HG03108 (cell line): ENCODE measurements around the gene SPDYE4.
A peak's percentile ranks its signal among the peaks of the same experiment; 100 is the strongest.

Source experiments
- ATAC-seq: cut with Tn5 transposase; IDR thresholded peaks from one replicate; pipeline ENCODE4 v1.9.1; 2021; ENCODE audit warnings: moderate library complexity; ENCODE audit not compliant: unreplicated experiment

The SPDYE4 gene

DNA sequence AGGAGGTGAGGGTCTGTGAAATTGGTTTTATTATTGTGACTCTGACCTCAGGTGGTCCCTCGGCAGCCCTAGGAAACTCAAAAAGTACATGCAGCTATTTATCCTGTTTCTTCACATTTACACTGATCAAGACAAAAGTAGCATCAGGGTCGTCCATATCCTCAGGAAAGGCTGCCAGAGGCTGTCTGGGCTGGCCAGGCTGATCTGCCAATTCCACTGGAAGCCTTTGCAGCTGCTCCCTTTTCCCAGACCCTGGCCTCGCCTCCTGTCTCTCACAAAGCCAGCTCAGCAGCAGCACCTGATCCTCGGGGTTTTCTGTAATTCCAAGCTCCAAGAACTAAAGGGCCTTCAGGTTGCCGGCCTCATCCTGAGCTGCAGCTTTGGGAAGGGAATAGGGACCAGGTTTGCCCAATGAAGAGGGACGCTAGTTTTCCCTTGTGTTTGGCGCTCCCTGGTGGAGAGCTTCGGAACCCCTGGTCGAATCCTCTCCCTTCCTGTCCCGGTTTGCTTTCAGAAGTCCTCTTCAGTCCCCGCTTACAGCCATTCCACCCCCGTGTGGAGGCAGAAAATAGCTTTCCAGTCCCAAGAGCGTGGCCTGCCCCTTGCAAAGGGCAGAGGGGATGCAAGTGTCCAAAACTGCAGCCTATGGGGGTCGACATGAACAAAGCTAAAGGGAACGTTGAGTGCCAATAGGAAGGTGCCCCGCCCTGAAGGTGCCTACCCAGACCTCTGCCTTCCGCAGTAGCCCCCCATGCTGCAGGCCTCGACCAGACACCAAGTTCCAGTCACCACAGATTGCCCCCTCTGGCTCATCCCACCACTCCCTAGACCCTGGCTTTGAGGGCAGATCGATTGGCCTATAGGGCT lies 27.4 kb upstream of the SPDYE4 start:
- no peak for ATAC-seq

DNA sequence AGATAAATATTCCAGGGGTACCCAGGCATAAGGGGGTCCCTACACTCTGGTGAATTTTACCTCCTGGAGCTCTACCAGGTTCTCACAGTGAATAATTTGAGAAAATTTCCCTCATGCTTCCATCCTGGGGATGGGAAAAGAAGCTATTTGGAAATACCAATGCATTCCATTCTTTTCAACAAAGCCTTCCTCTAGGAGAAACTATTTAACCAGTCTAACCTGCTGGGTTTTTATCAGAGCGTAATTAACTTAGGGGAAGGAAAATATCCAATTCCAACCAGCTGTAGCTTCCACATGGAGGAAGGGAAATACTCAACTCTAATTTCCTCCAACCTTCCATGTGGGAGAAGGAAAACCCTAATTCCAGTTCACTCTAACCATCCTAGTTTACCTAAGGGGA lies 23.8 kb upstream of the SPDYE4 start:
- ATAC-seq = no peak

DNA sequence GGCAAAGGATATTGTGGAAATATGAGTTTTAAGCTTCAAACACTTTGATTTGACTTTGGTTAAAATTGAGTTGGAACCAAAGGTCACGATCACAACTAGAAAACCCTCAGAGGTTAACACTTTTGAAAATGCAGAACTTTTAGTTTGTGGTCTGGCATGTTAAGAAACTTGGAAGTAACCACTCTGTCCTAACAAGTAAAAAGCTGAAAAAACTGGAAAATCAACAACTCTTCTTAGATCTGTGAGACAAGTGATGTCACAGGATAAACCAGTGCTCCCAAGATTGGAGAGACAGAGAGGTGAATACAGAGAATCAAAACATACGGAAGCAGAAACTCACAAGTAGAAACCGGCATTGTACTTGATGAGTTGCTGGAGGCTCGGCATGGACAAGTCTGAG lies 23.4 kb upstream of the SPDYE4 start:
- ATAC-seq = no peak

DNA sequence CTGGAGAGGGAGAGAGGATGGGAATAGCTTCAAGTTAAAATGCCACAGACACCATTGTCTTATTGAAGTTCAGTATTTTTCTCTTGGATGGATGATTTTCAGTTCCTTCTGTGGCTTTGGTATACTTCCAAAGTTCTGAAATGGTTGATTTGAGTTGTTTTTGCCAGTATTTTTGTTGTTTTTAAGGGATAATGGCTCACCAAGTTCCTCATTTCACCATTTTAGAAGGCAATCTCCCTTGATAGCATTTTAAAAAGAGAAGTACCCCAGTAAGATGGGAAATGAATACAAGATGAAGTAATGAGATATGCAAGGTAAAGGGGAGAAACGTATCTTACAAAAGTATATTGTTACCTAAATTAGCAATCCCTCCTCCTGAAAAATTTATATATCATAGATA lies 18.5 kb upstream of the SPDYE4 start:
- no peak for ATAC-seq

DNA sequence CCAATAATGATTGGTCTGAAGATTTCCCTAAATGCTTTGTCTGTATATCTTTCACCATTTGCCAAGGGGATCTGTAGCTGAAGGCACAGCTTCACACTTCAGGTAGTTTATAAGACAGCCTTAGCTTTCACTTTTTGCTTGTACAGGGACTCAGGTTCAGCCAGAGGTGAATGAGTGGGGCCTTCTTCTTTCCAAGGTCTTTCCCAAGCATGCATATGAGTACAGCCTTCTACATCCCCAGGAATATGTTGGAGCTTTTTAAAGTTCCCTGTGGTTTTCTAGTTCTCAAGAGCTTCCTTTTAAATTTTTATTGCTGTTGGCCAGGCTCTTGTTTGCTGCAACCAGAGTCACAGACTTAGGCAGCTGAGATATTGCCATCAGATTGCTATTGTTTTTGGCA lies 17.9 kb upstream of the SPDYE4 start:
- no peak for ATAC-seq

DNA sequence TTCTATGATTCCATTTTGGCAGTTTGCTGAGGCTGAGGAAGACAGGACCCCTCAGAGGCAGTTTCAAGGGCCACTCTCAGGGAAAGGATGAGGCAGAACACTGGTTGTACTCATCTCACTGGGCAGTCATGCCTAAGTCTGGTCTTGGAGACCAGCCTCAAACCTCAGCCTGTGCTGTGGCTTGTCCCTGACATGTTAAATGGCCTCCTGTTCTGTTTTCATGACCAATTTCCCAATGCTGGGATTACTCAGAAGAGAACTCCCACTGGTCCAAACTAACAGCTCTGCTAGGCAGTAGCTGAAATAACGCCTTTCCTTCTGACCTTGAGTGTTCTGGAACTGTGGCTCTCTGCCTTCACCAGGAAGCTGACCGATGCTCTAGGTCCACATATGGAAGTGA lies 8.4 kb upstream of the SPDYE4 start:
- no peak for ATAC-seq

DNA sequence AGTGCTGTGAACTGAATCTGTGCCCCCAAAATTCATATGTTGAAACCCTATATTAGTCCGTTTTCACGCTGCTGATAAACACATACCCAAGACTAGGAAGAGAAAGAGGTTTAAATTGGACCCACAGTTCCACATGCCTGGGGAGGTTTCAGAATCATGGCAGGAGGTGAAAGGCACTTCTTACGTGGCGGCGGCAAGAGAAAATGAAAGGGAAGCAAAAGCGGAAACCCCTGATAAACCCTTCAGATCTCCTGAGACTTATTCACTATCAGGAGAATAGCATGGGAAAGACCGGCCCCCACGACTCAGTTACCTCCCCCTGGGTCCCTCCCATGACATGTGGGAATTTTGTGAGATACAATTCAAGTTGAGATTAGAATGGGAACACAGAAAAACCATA lies 3.7 kb upstream of the SPDYE4 start:
- no peak for ATAC-seq

DNA sequence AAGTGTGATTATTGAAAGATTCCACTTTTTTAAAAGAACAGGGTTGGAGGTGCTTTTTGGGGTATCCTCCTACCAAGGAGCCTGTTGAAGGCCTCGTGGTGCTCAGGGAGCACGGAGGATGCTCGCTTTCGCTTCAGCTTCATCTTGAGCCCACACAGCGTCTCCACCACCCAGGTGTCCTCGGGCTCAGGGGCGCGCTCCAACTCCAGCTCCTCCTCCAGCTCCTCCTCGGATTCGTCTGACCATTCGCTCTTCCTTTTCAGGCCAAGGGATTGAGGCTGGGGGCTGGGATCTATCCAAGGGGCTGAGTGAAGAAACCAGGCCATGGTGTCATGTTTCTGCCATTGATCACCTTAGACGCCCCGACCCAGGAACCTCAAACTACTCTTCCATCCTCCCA lies 1.2 kb downstream of the SPDYE4 start:
- no peak for ATAC-seq

DNA sequence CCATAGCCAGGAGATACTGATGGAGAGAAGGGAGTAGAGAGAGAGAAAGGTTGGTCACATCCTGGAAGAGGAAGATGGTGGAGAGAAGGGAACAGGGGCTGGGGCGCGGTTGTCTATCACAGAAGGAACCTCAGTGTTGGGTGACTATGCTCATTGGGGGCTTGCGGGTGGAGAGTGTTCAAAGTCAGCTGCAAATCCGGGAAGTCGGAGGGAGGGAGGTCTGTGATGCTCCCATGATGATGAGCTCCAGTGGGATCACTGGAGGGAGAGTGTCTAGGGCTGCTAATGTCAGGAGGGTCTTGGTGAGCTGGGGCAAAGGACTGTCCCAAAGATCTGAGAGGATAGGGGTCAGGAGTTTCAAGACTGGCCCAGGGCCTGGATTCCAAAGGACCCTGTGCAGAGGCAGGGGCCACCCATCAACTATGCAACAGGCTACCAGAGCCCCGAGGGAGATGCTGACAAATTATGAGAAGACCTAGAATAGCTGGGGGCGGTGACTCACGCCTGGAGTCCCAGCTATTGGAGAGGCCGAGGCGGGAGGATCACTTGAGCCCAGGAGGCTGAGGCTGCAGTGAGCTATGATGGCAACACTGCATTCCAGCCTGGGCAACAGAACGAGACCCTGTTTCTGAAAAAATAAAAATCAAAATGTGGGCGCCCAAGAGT lies 2.6 kb downstream of the SPDYE4 start:
- ATAC-seq = no peak

DNA sequence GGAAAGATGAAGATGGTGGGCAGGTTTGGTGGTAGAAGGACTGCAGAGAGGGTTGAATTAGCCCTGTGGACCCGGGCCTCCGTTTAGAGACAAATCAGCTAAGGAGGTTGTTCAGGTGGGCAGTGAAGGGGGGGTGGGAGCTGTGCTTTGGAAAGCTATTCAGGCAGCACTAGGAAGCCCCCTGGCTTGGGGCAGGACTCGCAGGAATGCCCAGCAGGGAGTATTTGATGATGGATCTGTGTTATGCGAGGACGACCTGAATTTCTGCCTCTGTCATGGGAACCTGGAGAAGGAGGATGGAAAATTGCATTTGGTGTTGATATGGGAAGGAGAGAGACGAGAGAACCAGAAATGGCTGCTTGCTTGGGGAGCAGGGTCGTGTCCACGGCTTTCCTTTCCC lies 3.5 kb downstream of the SPDYE4 start:
- ATAC-seq = no peak

DNA sequence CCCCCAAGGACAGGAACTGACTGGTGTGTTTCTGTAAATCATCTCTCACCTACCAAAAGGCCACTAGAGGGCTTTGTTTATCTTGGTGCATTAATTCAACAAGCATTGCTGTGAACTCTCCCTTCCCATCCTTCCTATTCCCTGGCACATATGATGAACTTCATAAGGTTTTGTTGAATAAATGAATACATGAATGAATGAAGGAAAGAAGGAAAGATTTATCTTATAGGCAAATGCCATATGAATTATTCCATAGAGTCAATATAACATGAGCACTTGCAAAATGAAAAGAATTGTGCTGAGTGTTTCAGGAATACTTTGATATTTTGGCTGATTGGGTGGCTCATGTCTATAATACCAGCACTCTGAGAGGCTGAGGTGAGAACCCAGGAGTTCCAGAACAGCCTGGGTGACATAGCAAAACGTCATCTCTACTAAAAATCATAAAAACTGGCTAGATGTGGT lies 4.3 kb downstream of the SPDYE4 start:
- ATAC-seq = no peak

DNA sequence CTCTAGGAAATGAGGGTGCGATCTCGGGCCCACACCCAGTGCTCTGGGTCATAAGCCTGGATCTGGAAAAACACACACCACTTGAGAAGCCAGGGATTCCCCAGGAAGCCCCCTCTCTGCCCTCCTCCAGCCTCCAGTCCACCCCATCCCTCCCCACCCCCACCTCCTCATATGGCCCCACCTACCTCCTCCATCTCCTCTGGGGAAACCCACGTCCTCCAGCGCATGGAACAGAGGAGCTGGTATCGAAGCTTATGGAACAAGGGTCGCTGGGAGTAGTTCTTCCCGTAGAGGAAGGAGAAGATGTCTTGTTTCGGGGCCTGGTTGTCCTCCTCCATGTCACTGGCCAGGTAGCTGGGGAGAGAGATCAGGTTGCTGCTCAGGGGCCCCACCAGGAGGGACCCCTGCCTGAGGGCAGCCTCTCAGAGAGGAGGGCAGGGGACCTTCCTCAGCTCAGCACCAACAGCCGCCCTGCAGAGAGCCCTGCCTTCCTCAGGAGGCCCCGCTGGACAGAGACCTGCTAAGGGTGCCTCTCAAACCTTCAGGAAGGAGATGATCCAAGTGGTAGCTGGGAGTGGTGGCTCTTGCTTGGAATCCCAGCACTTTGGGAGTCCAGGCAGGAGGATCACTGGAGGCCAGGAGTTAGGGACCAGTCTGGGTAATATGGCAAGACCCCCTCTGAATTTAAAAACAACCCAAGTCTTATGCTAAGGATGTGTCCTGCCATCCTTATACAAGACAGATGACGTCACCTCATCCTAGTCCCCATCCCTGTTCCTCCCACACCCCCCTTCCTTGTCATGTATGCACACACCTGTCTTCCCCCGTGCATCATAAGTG lies 5.0 kb downstream of the SPDYE4 start:
- no peak for ATAC-seq

DNA sequence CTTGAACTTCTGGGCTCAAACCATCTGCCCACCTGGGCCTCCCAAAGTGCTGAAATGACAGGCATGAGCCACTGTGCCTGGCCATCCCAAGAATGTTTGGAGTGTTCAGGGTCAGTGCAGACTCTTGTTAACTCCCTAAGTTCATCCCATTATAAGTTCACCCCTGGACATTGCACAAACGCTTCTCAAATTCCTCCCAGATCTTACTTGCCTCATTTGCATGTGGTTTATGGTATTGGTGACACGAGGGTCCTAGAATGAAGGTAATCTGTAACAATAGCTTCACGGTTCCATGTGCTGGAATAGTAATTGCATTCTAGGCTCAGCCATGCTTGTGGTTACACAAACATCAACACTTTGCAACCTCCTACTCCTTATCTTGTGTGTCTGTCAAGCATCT lies 8.7 kb downstream of the SPDYE4 start:
- ATAC-seq = no peak

DNA sequence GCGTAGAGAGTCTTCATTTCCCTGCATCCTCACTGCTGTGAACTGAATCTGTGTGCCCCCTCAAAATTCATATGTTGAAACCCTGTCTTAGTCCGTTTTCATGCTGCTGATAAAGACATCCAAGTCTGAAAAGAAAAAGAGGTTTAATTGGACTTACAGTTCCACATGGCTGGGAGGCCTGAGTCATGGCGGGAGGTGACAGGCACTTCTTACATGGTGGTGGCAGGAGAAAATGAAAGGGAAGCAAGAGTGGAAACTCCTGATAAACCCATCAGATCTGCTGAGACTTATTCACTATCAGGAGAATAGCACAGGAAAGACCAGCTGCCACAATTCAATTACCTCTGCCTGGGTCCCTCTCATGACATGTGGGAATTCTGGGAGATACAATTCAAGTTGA lies 10.6 kb downstream of the SPDYE4 start:
- ATAC-seq = no peak

DNA sequence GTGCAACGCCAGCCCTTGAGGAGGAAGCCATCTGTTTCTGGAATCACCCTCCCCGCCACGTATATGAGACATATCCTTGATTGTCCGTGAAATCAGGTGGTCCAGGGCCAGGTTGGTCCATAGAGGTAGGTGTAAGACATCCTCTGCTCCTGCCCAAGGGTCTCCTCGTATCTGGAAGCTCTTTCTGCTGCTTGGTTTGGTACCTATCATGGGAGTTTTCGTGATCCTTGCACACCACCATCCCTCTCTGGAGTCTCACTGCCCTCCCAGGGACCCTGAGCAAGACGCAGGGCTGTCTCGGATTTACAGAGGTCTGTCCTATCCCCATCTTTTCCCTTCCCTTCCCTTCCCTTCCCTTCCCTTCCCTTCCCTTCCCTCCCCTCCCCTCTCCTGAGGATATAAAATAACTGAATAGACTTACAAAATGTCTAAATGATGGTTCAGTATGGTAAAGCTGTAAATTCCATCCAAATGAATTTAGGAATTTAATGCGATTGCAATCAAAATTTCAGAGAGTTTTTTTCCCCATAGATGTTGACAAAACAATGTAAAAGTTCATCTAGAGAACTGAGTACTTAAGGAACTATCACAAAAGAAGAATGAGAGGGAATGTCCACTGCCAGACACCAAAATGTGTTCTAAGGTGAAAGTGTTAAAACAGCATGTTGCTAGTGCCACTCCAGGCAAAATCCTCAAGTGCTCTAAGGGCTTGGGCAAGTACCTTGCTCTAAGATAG lies 11.7 kb downstream of the SPDYE4 start:
- ATAC-seq = no peak

DNA sequence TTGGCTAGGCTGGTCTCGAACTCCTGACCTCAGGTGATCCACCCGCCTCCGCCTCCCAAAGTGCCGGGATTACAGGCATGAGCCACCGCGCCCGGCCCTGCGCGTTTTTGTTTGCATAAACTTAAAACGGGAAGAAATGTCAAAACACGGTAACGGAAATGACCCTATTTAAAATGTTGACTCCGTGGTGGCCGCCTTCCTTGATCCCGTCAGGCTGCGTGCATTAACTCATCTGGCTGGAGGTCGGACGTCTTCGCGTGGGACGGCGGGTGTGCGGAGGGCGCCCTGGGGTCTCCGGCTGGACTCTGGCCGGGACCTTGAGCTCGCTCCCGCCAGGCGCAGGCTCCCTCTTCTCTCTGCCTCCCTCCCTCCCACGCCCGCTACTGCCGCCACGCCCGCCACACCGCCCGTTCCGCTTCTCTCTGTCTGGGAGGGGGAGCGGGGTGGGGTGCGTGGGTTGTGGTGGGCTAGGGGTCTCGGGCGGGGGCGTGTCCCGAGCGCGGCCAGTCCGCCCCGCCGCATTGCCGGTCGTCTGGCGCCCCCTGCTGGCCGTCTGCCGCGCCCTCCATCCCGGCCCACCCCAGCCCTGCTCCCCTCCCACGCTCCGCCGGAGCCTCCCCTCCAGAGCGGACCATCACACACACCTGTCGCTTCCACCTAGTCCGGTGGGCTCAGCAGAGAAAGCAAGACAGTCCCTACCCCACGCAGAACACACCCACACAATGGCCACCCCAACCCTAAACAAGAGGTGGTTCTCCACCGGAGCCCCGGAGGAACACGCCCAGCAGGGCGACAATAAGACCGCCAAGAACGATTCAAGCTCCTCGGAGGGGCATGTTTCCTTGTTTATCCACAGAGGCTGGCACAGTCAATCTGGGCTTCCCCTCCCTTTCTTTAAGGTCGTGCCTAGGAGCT lies 12.5 kb downstream of the SPDYE4 start:
- peak; percentile 66 for ATAC-seq

DNA sequence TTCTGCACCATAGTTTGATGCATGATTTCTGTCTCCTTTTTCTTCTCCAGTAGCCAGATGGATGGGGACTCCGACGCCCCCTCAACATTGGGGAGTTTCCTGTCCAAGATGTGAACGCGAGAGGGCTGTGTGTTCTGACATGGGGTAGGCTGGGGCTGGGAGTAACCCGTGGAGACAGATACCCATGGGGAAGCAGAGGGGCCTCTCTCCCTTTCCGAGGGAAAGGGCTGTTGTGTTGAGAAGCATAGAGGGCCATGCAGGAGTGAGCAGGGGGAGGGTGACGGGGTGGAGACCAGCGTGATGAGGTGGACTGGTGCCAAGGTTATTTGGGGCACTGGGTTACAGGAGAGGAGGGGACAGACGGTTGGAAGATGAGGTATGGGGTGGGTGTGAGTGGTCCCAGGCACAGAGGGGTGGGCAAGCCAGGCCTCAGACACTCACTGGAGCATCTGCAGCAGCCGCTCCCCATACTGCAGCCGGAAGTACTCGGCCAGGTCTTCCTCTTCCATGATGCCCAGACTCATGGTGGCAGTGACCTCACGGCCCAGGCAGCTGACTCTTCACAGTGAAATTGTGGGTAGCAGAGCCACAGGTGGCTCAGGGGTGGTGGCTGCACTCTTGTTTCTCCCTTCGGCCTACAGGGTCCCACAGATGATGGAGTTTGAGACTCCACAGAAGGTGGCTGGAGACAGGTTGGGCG lies 14.1 kb downstream of the SPDYE4 start:
- no peak for ATAC-seq

DNA sequence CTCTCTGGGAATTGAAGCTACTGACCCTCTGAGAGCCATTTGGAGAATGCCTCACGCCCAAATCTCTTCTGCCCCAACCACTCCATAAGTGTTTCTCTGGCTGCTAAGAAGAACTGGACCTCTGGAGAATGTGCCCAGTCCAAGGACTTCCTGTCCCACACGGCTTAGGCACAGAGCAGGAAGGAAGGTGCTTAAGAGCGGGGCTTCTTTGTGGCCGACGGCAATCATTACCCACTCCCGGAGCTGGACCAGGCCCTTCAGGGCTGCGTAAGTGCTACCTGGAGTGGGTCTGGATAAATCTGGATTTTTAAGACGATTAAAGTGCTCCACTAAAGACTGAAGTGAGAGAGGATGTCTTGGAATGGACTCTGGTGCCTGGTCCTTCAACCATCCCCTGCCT lies 15.5 kb downstream of the SPDYE4 start:
- no peak for ATAC-seq

DNA sequence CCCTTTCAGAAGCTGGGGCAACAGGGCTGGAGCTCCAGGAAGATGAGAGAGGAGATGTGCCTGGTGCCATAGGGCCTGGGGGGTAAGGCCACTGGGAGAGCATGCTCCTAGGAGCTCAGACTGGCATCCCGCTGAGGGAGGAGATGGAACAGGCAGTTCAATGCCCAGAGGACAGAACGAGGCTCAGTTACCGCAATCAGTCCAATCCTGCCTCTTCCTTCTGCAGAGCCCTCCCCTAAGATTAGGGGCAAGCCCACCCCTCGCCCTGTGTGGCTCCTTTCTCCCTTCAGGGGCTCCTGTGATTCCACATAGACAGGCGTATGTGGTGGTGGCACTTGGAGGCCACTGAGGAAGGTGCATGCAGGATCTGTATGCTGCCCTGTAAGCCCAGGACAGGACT lies 16.1 kb downstream of the SPDYE4 start:
- no peak for ATAC-seq
